ENCODE data around the gene NAIF1.
"Not testable (repeated sequence)": the region's sequence is repeated elsewhere in the genome, so short reads cannot be mapped to it uniquely, and the experiment has no call there.

NAIF1 gene

GRCh38 chr9:128026773-128027541 is 40.2 kb downstream of the NAIF1 start:
- DNase-seq (ENCODE audit: low read depth in 3 of 3), result no peak

GRCh38 chr9:128026255-128026772 is 40.8 kb downstream of the NAIF1 start:
- DNase-seq (ENCODE audit: low read depth in 3 of 3), result peak in 2 of 3 experiments; percentile 50 to 70

GRCh38 chr9:128025736-128026135 is 41.4 kb downstream of the NAIF1 start:
- no peak for DNase-seq (ENCODE audit: low read depth in 3 of 3)

GRCh38 chr9:128024761-128025308 is 42.3 kb downstream of the NAIF1 start:
- DNase-seq (ENCODE audit: low read depth in 3 of 3), result no peak

GRCh38 chr9:128023671-128024070 is 43.4 kb downstream of the NAIF1 start:
- not testable (repeated sequence) for DNase-seq (ENCODE audit: low read depth in 3 of 3)

- no peak for DNase-seq (ENCODE audit: low read depth in 3 of 3)
Observed at GRCh38 chr9:128022886-128023285, 44.2 kb downstream of the NAIF1 start.

GRCh38 chr9:128021098-128021497 is 46.0 kb downstream of the NAIF1 start:
- DNase-seq (ENCODE audit: low read depth in 3 of 3), result no peak

GRCh38 chr9:128020692-128021091 is 46.4 kb downstream of the NAIF1 start:
- no peak for DNase-seq (ENCODE audit: low read depth in 3 of 3)

- no peak for DNase-seq (ENCODE audit: low read depth in 3 of 3)
Observed at GRCh38 chr9:128015696-128016095, 51.4 kb downstream of the NAIF1 start.

Measured in stimulated activated CD4-positive, alpha-beta T cell treated with anti-CD3 and anti-CD28 coated beads, TNF-alpha, amount 100 ng/mL, for 4 hours (primary cell).